Fibroblast of mammary gland (primary cell): Measurements from ENCODE around the gene ARL6IP4.

ENCODE experiments used
- DNase-seq: peaks from one replicate; pipeline ENCODE4 v3.0.0-alpha.2; 2010; ENCODE audit warnings: low read depth
- H3K4me3 ChIP-seq: 2 replicates; pipeline ENCODE4 v1.5.1; 2011; ENCODE audit warnings: low read depth, mild to moderate bottlenecking, low read length, moderate library complexity; ENCODE audit not compliant: control insufficient read depth
- TF ChIP-seq, protein P1 (sequence below): conservative IDR thresholded peaks from 2 replicates; pipeline ENCODE4 v1.5.1; 2011; ENCODE audit warnings: low read depth, low read length, inconsistent platforms; ENCODE audit not compliant: control insufficient read depth, insufficient read depth

ARL6IP4 gene

DNA sequence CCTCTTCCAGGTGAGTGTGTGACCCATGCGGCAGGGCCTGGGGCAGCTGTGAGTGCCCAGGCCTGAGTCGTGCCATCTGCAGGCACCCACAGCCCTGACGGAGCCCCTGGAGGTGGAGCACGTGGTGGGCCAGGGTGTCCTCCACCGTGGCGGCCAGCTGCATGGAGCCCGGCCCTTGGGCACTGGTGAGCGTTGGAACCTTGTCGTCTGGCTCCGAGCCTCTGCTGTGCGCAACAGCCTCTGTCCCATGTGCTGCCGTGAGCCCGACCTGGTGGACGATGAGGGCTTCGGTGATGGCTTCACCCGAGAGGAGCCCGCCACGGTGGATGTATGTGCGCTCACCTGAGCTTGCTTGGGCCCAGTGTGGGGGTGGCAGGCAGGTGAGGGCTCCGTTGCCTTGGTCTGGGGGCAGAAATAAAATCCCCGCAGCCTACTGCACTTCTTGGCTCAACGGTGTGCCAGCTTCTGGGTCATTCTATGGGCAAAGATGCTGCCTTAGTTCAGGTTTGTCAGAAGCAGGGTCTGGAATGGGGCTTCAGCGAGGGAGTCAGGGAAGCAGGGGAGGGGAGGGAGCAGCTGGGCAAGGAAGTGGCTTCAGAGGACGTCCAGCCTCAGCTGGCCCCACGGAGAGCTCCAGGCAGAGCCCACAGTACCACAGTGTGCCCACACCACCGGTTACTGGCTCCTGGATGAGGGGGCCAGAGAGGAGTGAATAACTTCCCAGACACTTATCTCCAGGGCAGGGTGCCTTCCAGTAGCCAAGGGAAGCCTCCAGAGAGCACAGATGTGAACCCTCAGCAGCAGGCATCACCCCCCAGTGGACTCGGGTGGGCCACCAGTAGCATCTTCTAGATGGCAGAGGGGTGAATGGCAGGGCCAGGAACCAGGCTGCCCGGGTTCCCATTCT, 1.2 kb upstream of the ARL6IP4 start:
- DNase-seq, result no peak
- H3K4me3 ChIP-seq, result peak overlapping the region; percentile 75
- TF ChIP-seq, protein P1, sequence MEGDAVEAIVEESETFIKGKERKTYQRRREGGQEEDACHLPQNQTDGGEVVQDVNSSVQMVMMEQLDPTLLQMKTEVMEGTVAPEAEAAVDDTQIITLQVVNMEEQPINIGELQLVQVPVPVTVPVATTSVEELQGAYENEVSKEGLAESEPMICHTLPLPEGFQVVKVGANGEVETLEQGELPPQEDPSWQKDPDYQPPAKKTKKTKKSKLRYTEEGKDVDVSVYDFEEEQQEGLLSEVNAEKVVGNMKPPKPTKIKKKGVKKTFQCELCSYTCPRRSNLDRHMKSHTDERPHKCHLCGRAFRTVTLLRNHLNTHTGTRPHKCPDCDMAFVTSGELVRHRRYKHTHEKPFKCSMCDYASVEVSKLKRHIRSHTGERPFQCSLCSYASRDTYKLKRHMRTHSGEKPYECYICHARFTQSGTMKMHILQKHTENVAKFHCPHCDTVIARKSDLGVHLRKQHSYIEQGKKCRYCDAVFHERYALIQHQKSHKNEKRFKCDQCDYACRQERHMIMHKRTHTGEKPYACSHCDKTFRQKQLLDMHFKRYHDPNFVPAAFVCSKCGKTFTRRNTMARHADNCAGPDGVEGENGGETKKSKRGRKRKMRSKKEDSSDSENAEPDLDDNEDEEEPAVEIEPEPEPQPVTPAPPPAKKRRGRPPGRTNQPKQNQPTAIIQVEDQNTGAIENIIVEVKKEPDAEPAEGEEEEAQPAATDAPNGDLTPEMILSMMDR, result no peak

DNA sequence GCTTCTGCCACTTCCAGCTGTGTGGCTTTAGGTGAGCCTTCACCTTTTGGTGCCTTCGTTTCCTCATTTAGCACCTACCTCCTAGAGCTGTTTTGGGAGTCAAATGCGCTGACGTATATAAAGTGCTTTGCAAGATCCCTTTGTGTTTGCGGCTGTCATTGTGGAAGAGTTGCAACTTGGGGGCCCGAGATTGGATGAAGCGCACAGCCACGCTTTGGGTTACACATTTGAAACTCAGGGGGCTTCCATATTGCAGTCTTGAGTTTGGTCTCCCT, 636 bp upstream of the ARL6IP4 start:
- peak overlapping the region; percentile 75 for H3K4me3 ChIP-seq
- no peak for DNase-seq
- TF ChIP-seq, protein P1, result no peak

DNA sequence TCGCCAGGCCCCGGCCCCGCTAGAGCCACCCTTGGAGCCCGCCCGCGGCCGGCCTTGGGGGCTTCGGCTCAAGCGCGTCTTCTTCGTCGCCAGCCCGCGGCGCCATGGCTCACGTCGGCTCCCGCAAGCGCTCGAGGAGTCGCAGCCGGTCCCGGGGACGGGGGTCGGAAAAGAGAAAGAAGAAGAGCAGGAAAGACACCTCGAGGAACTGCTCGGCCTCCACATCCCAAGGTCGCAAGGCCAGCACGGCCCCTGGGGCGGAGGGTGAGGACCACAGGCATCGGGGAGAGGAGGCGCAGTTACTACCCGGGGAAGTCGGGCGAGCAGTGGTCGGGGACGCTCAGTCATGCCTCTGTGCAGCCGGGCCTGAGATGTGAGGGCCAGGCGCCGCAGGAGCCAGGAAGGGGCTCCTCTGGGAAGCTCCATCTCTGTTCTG, 573 bp downstream of the ARL6IP4 start:
- DNase-seq, result no peak
- TF ChIP-seq, protein P1, result no peak
- H3K4me3 ChIP-seq, result peak overlapping the region; percentile 75

DNA sequence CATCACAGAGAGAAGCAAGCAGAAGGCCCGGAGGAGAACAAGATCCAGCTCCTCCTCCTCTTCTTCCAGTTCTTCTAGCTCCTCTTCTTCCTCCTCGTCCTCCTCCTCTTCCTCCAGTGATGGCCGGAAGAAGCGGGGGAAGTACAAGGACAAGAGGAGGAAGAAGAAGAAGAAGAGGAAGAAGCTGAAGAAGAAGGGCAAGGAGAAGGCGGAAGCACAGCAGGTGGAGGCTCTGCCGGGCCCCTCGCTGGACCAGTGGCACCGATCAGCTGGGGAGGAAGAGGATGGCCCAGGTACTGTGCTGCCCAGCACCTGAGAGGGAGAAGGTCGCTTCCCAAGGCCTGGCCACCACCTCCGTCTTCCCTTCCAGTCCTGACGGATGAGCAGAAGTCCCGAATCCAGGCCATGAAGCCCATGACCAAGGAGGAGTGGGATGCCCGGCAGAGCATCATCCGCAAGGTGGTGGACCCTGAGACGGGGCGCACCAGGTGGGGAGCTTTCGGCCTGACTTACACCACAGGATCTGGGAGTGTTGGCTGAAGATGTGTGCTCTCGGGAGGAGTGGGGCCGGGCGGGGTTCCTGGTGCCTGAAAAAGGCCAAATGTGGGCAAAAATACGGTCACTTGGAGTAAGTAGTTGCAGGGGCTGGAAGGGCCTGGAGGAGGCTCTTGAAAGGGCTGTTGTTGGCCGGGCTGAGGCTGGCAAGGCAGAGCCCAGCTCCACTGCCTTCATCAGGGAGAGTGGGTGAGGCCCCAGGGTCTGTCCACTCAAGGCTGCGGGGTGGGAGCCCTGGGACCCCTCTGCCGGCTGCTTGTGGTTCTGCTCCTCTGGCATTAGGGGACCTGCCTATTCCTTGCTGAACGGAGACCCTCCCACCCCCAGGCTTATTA, 1.4 kb downstream of the ARL6IP4 start:
- H3K4me3 ChIP-seq, result peak overlapping the region; percentile 75
- TF ChIP-seq, protein P1, result no peak
- no peak for DNase-seq

DNA sequence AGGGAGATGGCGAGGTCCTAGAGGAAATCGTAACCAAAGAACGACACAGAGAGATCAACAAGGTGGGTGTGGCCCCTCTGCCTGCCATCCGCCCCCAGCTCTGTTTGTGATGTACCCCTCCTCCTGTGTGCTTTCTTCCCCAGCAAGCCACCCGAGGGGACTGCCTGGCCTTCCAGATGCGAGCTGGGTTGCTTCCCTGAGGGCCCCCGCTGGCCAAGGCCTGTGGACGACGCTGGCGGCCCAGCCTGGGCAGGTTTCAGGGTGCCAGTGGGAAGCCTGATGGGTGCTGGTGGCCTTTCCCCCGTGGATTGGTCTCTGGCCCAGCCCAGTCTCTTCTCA, 2.0 kb downstream of the ARL6IP4 start:
- TF ChIP-seq, protein P1, result no peak
- DNase-seq, result no peak
- peak overlapping the region; percentile 75 for H3K4me3 ChIP-seq

DNA sequence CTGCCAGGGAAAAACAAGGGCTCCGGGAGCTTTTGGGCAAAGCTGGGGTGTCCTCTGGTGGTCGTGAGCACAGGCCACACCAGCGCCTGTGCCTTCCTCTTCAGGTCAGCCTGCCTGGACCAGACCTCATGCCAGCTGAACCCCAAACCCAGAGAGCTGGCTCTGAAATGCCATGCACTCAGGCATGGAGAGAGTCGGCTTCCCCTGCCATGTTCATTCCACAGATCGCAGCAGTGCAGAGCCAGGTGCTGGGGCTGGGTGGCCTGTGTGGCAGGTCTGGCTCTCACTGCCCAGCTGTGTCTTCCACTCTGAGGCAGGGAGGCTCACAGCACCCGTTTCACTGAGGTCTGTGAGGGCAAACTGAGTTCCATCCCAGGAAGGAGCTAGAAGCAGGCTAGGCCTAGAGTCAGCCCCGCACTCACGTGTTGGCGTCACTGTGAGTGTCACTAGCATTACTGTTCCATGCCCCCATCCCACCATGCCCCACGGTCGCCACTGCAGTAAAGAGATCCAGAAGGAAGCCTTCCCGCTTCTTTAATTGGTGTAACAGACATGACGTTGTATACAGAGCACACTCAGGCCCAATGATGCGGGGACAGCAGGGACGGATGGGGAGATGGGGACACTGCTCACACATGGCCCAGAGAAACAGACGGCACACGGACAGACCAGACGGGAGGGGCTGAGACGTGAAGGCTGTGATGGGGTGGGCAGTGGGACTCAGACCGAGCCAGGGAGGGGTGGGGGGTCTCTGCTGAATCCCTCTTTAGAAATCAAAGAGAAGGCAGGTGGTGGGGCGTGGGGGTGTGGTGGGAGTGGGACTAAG, 2.7 kb downstream of the ARL6IP4 start:
- DNase-seq, result no peak
- no peak overlapping the region for H3K4me3 ChIP-seq
- TF ChIP-seq, protein P1, result no peak
